Panc1 (cell line): ENCODE results near the gene TEX51.

Experiments
- CTCF ChIP-seq: fragments of 450-650 bp; IDR thresholded peaks from 2 replicates; pipeline ENCODE4 v1.5.1; 2017; ENCODE audit warnings: mild to moderate bottlenecking
- POLR2AphosphoS5 ChIP-seq: IDR thresholded peaks from 2 replicates; pipeline ENCODE4 v1.6.1; 2012; ENCODE audit warnings: mild to moderate bottlenecking, low read depth, low read length, moderate library complexity
- REST ChIP-seq, 2 experiments: IDR thresholded peaks; 2 replicates each; pipeline ENCODE4 v1.6.1; 2011 to 2012; ENCODE audit warnings: low read depth in 2 of 2, control low read depth in 1 of 2, low read length in 1 of 2, mild to moderate bottlenecking in 1 of 2, moderate library complexity in 1 of 2; ENCODE audit not compliant: insufficient read depth in 1 of 2
- TCF7L2 ChIP-seq: IDR thresholded peaks from 2 replicates; pipeline ENCODE4 v1.6.1; 2011; ENCODE audit warnings: mild to moderate bottlenecking, low read depth, low read length, inconsistent platforms

GRCh38 chr2:126947103-126947429 lies 48.4 kb downstream of the TEX51 start:
- TF ChIP-seq CTCF (no peak), TCF7L2 (no peak), POLR2AphosphoS5 (no peak), REST (IDR thresholded peaks at IDR 0.05; ENCODE audit: insufficient read depth in 1 of 2, low read depth in 2 of 2, low read length in 1 of 2) (no peak)
